ENCODE results near the gene ERBB4.

ERBB4 gene

GRCh38 chr2:211837206-211837605 lies 701.4 kb downstream of the ERBB4 start:
- TF ChIP-seq CTCF (IDR thresholded peaks at IDR 0.05; ENCODE audit: insufficient read depth, low read depth, low read length, missing control alignments), result no peak
- no peak overlapping the region for H3K4me3 ChIP-seq (ENCODE audit: low read length)
- no peak for DNase-seq (ENCODE audit: low read depth)

- H3K4me3 ChIP-seq (ENCODE audit: low read length), result no peak overlapping the region
- no peak for TF ChIP-seq CTCF (IDR thresholded peaks at IDR 0.05; ENCODE audit: insufficient read depth, low read depth, low read length, missing control alignments)
- peak; percentile 52 for DNase-seq (ENCODE audit: low read depth)
Measured at GRCh38 chr2:211836409-211836808, 702.2 kb downstream of the ERBB4 start.

- no peak for TF ChIP-seq CTCF (IDR thresholded peaks at IDR 0.05; ENCODE audit: insufficient read depth, low read depth, low read length, missing control alignments)
- peak; percentile 4 for DNase-seq (ENCODE audit: low read depth)
- H3K4me3 ChIP-seq (ENCODE audit: low read length), result no peak overlapping the region
Measured at GRCh38 chr2:211835695-211836094, 702.9 kb downstream of the ERBB4 start.

- no peak for DNase-seq (ENCODE audit: low read depth)
- no peak for TF ChIP-seq CTCF (IDR thresholded peaks at IDR 0.05; ENCODE audit: insufficient read depth, low read depth, low read length, missing control alignments)
- no peak overlapping the region for H3K4me3 ChIP-seq (ENCODE audit: low read length)
Measured at GRCh38 chr2:211833582-211834279, 704.9 kb downstream of the ERBB4 start.

- no peak for TF ChIP-seq CTCF (IDR thresholded peaks at IDR 0.05; ENCODE audit: insufficient read depth, low read depth, low read length, missing control alignments)
- DNase-seq (ENCODE audit: low read depth), result no peak
- H3K4me3 ChIP-seq (ENCODE audit: low read length), result no peak overlapping the region
Measured at GRCh38 chr2:211829725-211830124, 708.9 kb downstream of the ERBB4 start.

GRCh38 chr2:211823886-211824479 lies 714.6 kb downstream of the ERBB4 start:
- H3K4me3 ChIP-seq (ENCODE audit: low read length), result no peak overlapping the region
- no peak for TF ChIP-seq CTCF (IDR thresholded peaks at IDR 0.05; ENCODE audit: insufficient read depth, low read depth, low read length, missing control alignments)
- DNase-seq (ENCODE audit: low read depth), result no peak

All from epithelial cell of esophagus (primary cell).